HCT116 (cell line): Measurements from ENCODE around the gene FAM83G. TPM values are rescaled to one million over a fixed set of nuclear protein-coding genes. Genes with fewer than 3 reads are reported as not detected.

ENCODE experiments used
- ATAC-seq: fragments of 200-7000 bp; cut with Tn5 transposase; 2 replicates; pipeline ENCODE4 v1.9.1; 2020; ENCODE audit warnings: mild to moderate bottlenecking, moderate library complexity
- BruUV-seq: library from RNA; stranded (reverse); fragments of 400-500 nt; replicated peaks from 2 replicates; lab custom pipeline; 2021; lab: Mats Ljungman, UMichigan
- CTCF ChIA-PET: fragments of 300-600 bp; sonication (Branson Sonifier 250); formaldehyde crosslinking; loops from one replicate; lab custom pipeline; 2021; ENCODE audit warnings: antibody characterized with exemption; lab: Charles Lee
- POLR2A ChIA-PET: fragments of 300-600, 350-600 bp; sonication (Branson Sonifier 250); formaldehyde crosslinking; loops from one replicate; lab custom pipeline; 2021; ENCODE audit warnings: antibody characterized with exemption; lab: Charles Lee
- RAD21 ChIA-PET, 2 experiments: fragments of 300-600 bp; sonication (Branson Sonifier 250); formaldehyde crosslinking; loops; one replicate each; lab custom pipeline; 2023; ENCODE audit warnings: low total read pairs in 2 of 2; ENCODE audit not compliant: uncharacterized antibody in 2 of 2, unreplicated experiment in 2 of 2, low non-redundant PET in 1 of 2; lab: Charles Lee
- DNase-seq: peaks from one replicate; pipeline ENCODE4 v3.0.0-alpha.2; 2010; ENCODE audit warnings: low read depth, low spot score
- H2AFZ ChIP-seq: fragments of 200-600 bp; shearing (Covaris generic), sonication (generic); 2 replicates; pipeline ENCODE4 v1.6.1; 2017; ENCODE audit warnings: low read depth, mixed run types, mixed read lengths, antibody characterized with exemption, low read length; ENCODE audit not compliant: poor library complexity, severe bottlenecking
- H3K27ac ChIP-seq: 2 replicates; pipeline ENCODE4 v1.5.1; 2012; ENCODE audit warnings: low read depth, low read length
- H3K27me3 ChIP-seq: fragments of 200-600 bp; sonication (generic); 2 replicates; pipeline ENCODE4 v1.6.1; 2016; ENCODE audit warnings: mixed run types, low read length, mixed read lengths; ENCODE audit not compliant: insufficient read depth
- H3K36me3 ChIP-seq, 2 experiments: fragments of 200-500 bp in 1 of 2; fragments of 200-600 bp in 1 of 2; sonication (Bioruptor generic) in 1 of 2; sonication (generic) in 1 of 2; 2 replicates each; pipeline versions ENCODE4 v1.5.1 to v1.6.1; 2014 to 2016; ENCODE audit warnings: low read length in 2 of 2, inconsistent platforms in 1 of 2, mixed read lengths in 1 of 2, mixed run types in 1 of 2; ENCODE audit not compliant: insufficient read depth in 2 of 2, control insufficient read depth in 1 of 2
- H3K4me1 ChIP-seq, 2 experiments: fragments of 200-600 bp in 1 of 2; sonication (generic) in 1 of 2; 2 replicates each; pipeline versions ENCODE4 v1.5.1 to v1.6.1; 2012 to 2017; ENCODE audit warnings: low read length in 2 of 2, inconsistent platforms in 1 of 2, mild to moderate bottlenecking in 1 of 2, mixed read lengths in 1 of 2, mixed run types in 1 of 2, moderate library complexity in 1 of 2; ENCODE audit not compliant: insufficient read depth in 2 of 2, control insufficient read depth in 1 of 2
- H3K4me2 ChIP-seq: fragments of 200-600 bp; sonication (generic); 2 replicates; pipeline ENCODE4 v1.6.1; 2017; ENCODE audit warnings: mixed run types, low read length, mixed read lengths
- H3K4me3 ChIP-seq, 2 experiments: fragments of 200-600 bp in 1 of 2; sonication (generic) in 1 of 2; replicated peaks in 1 of 2; 2 replicates each; pipeline ENCODE4 v1.5.1; 2011 to 2016; ENCODE audit warnings: low read length in 2 of 2, control low read depth in 1 of 2, low read depth in 1 of 2, mild to moderate bottlenecking in 1 of 2, mixed read lengths in 1 of 2, mixed run types in 1 of 2
- H3K79me2 ChIP-seq: fragments of 200-600 bp; sonication (generic); 2 replicates; pipeline ENCODE4 v1.6.1; 2017; ENCODE audit warnings: mild to moderate bottlenecking, mixed run types, low read length, moderate library complexity, mixed read lengths; ENCODE audit not compliant: insufficient read depth
- H3K9ac ChIP-seq: fragments of 200-600 bp; sonication (generic); 2 replicates; pipeline ENCODE4 v1.6.1; 2016; ENCODE audit warnings: low read length, mixed read lengths
- H3K9me2 ChIP-seq: fragments of 200-600 bp; sonication (generic), shearing (Covaris generic); 2 replicates; pipeline ENCODE4 v1.6.1; 2017; ENCODE audit warnings: mixed run types, mild to moderate bottlenecking, moderate library complexity; ENCODE audit not compliant: insufficient read depth
- H3K9me3 ChIP-seq, 2 experiments: fragments of 200-500 bp in 1 of 2; fragments of 200-600 bp in 1 of 2; sonication (Bioruptor generic) in 1 of 2; sonication (generic) in 1 of 2; 2 replicates each; pipeline ENCODE4 v1.6.1; 2014 to 2017; ENCODE audit warnings: low read length in 2 of 2, mixed read lengths in 2 of 2, inconsistent platforms in 1 of 2, low read depth in 1 of 2, mild to moderate bottlenecking in 1 of 2, mixed run types in 1 of 2, moderate library complexity in 1 of 2; ENCODE audit not compliant: control insufficient read depth in 1 of 2, insufficient read depth in 1 of 2
- H4K20me1 ChIP-seq: fragments of 200-600 bp; sonication (generic), shearing (Covaris generic); 2 replicates; pipeline ENCODE4 v1.6.1; 2017; ENCODE audit warnings: mixed run types, mild to moderate bottlenecking, moderate library complexity; ENCODE audit not compliant: insufficient read depth
- CEBPB ChIP-seq: IDR thresholded peaks from 2 replicates; pipeline ENCODE4 v1.6.1; 2012; ENCODE audit warnings: low read depth
- EZH2 ChIP-seq: fragments of 200-600 bp; sonication (generic); IDR thresholded peaks from 2 replicates; pipeline ENCODE4 v1.6.1; 2017; ENCODE audit warnings: antibody characterized with exemption, mixed run types
- EZH2phosphoT487 ChIP-seq: fragments of 200-600 bp; IDR thresholded peaks from 2 replicates; pipeline ENCODE4 v1.6.1; 2018; ENCODE audit warnings: antibody characterized with exemption, borderline replicate concordance
- FOSL1 ChIP-seq: IDR thresholded peaks from 2 replicates; pipeline ENCODE4 v1.6.1; 2012; ENCODE audit warnings: low read depth
- POLR2AphosphoS5 ChIP-seq: IDR thresholded peaks from 2 replicates; pipeline ENCODE4 v1.6.1; 2011; ENCODE audit warnings: mild to moderate bottlenecking, low read depth, low read length, moderate library complexity
- SP1 ChIP-seq: IDR thresholded peaks from 2 replicates; pipeline ENCODE4 v1.6.1; 2012; ENCODE audit warnings: low read depth
- TCF7L2 ChIP-seq: IDR thresholded peaks from 2 replicates; pipeline ENCODE4 v1.7.0; 2011; ENCODE audit warnings: borderline replicate concordance, inconsistent platforms; ENCODE audit not compliant: insufficient read depth, insufficient read length; ENCODE audit errors: extremely low read depth
- intact Hi-C: fragments of 100-400 bp; cut with micrococcal nuclease; formaldehyde crosslinking; loops from 2 replicates; pipeline ENCODE4 v1.10.0; 2022
- total RNA-seq: library from RNA; stranded (reverse); gene quantifications from one replicate; pipeline ENCODE4 v1.2.1, GENCODE V29; 2021; ENCODE audit not compliant: unreplicated experiment

The FAM83G gene
- total RNA-seq, 1 experiment from 2014 or later: 33.9 TPM

DNA sequence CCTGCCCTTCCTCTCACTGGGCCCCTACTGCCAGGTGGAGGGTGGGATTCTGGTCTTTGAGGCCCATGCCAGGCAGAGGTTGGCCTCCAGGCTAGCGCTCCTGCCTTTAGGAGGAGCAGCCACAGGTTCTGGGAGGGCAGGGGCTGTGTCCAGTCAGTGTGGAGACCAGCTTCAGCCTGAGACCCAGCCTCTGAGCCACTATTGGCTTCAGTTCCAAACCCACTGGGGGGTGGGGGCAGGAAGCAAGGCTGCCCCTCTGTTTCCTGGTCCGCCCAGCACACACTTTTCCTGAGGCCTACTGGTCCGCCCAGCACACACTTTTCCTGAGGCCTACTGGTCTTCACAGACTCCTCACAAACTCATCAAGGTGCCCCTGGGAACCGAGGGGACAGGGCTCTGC is 36.2 kb downstream of the FAM83G start:
- no peak overlapping the region for H3K4me2 ChIP-seq
- H3K4me1 ChIP-seq: peaks cover 23 to 47% of the 10 kb centered on the region in 2 experiments
- no peak for TF ChIP-seq TCF7L2
- TF ChIP-seq POLR2AphosphoS5: no peak; the same call in 1 of the 2 replicates
- H3K9me3 ChIP-seq: no peaks in the 10 kb centered on the region
- peaks cover 3% of the 10 kb centered on the region; the same call in 1 of the 2 replicates for H3K79me2 ChIP-seq
- BruUV-seq: no TSS peak
- intact Hi-C loops: no loop called here
- peaks cover 12 to 17% of the 10 kb centered on the region in 2 experiments; a peak in 3 of 4 replicates for H3K36me3 ChIP-seq
- no peak overlapping the region for H2AFZ ChIP-seq
- ChIA-PET CTCF (no interaction called here), POLR2A (no interaction called here), RAD21 (no interaction called here)
- DNase-seq (no peak), ATAC-seq (no peak)
- no peak overlapping the region for H3K9ac ChIP-seq
- H3K4me3 ChIP-seq: no peak overlapping the region
- no peaks in the 10 kb centered on the region for H4K20me1 ChIP-seq
- H3K9me2 ChIP-seq: no peaks in the 10 kb centered on the region
- H3K27ac ChIP-seq: no peak overlapping the region; the same call in 1 of the 2 replicates
- H3K27me3 ChIP-seq: no peaks in the 10 kb centered on the region

DNA sequence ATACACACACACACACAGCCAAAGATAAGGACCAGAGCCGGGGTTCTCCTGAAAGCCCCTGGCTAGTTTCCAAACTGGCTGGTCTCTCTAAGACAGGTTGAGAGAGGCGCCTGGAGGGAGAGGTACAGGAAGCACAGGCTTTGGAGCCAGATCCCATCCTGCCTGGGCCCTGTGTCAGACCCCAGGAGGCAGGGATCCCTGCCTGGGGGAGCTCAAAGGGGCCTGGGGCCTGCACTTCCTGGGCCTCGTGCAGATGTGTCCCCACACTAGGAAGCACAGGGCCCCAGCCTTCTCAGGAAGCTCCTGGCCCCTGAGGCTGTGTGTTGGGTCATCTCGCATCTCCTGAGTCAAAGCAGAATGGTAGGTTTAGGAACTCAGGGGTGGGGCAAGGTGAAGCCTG is 36.6 kb downstream of the FAM83G start:
- Histone ChIP-seq H3K27ac (no peak overlapping the region; the same call in 1 of the 2 replicates), H3K9me2 (no peaks in the 10 kb centered on the region), H3K36me3 (peaks cover 12 to 15% of the 10 kb centered on the region in 2 experiments; a peak in 3 of 4 replicates), H3K4me2 (no peak overlapping the region), H2AFZ (no peak overlapping the region), H3K79me2 (no peaks in the 10 kb centered on the region; the same call in 1 of the 2 replicates), H3K9me3 (no peaks in the 10 kb centered on the region), H3K9ac (no peak overlapping the region), H4K20me1 (no peaks in the 10 kb centered on the region), H3K27me3 (no peaks in the 10 kb centered on the region), H3K4me3 (no peak overlapping the region), H3K4me1 (peaks cover 27 to 51% of the 10 kb centered on the region in 2 experiments)
- ChIA-PET CTCF (no interaction called here), POLR2A (no interaction called here), RAD21 (no interaction called here)
- TF ChIP-seq POLR2AphosphoS5 (no peak), EZH2 (no peak), FOSL1 (no peak), EZH2phosphoT487 (no peak), SP1 (no peak), CEBPB (no peak)
- ATAC-seq (no peak), DNase-seq (no peak)
- no TSS peak for BruUV-seq
- intact Hi-C loops: no loop called here
